ENCODE measurements around the gene SOX8.

The SOX8 gene

DNA sequence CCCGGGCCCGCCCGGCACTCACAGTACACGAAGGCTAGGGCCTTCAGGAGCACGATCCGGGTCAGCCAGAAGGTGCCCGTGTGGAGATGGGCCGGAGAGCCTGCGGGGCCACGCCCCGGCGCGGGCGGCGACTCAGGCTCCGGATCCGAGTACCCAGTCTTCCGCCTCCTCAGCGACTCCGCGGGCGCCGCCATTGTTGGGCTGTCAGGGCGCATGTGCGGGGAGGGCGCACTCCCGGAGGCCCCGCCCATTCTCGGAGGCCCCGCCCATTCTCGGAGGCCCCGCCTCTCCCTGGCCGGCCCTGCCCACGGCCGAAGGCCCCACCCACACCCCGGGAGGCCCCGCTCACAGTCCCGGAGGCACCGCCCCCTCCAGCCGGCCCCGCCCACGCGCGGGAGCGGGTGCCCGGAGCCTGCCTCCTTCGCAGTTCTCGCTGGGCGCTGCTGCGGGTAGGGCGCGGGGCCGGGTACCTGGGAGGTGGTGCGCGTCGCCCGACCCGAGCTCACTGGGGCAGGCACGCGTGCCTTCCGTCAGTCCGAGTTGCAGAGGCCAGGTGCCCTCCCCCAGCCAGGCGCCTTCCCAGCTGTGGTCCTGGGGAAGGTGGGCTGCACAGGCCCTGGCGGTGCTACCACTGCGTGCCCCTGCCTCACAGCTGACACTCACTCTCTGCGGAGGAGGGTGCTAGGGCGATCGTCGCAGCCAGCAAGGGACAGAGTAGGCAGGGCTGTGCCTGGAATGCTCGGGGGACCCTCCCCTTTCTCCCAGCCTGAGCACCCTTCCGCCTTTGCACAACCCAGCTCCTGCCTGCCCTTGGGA is 10.6 kb upstream of the SOX8 start, which contains the start of gene LMF1:
Gene LMF1 (minus strand): TSS at position 219 of the 816 bp plus-strand sequence. CDS start 4 bp downstream, at position 215.
- peak; percentile 92 for DNase-seq
- in situ Hi-C loops (cut with MboI; ENCODE audit: low pct_unique_long_range_greater_than_20kb, low sequenced_read_pairs): no loop called here

DNA sequence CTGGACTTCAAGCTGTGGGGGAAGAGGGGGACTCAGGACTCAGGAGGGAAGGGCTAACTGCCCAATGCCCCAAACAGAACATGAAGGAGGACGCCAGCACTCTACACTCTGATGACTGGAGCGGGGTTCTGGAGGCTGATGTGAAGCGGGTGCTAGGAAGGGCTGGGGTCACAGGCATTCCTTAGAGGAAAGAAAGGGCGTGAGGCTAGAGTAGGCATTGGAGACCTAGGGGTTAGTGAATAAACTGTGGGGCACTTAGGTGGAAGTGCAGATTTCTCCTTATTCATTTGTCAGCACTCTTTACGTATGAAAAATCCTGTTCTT is 10.0 kb upstream of the SOX8 start:
- DNase-seq: no peak
- in situ Hi-C loops (cut with MboI; ENCODE audit: low pct_unique_long_range_greater_than_20kb, low sequenced_read_pairs): no loop called here

DNA sequence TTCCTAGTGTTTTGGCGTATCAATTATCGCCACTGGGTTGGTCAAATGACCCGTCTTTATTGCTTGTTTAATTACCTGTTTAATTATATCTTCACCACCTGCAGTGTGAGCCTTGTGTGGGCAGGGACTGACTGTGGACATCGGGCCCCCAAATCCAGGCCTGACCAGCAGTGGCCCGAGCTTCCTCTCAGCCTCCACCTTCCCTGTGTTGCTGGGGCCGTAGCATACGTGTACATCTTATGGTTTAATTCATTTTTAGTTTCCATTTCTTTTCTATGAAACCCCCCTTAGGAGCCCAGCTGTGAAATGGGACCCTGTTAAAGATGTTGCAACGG is 9.6 kb upstream of the SOX8 start:
- no peak for DNase-seq
- in situ Hi-C loops (cut with MboI; ENCODE audit: low pct_unique_long_range_greater_than_20kb, low sequenced_read_pairs): no loop called here

DNA sequence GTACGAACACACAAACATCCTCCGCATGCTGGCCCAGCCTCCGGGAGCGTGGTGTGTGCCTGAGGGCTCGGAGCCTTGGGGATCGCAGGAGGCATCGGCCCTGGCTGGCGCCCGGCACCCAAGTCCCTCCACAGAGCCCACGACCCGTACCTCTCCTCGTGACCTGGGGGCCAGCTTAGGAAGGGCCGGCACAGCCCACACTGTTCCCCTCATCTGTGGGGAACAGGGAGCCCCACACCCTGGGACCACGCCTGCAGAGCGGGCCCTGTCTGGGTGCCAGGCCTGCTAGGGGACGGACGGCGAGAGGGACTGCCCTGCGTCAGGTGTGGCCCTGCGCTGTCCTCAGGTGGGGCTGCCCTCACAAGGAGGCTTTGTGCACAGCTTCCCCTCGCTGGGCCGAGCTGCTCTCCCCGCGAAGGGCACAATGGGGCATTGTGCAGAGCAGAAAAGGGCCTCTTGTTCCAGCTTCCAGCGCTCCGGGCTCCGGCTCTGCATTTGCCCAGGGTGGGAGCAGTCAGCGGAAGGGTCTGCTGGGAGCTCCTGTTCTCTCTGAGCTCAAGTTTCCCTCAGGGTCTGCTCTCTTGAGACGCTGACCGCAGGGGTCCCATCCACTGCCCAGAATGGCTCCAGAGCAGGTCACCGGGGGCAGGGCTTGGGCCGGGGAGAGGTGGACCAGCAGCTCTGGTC is 9.1 kb upstream of the SOX8 start:
- no peak for DNase-seq
- in situ Hi-C loops (cut with MboI; ENCODE audit: low pct_unique_long_range_greater_than_20kb, low sequenced_read_pairs): no loop called here

DNA sequence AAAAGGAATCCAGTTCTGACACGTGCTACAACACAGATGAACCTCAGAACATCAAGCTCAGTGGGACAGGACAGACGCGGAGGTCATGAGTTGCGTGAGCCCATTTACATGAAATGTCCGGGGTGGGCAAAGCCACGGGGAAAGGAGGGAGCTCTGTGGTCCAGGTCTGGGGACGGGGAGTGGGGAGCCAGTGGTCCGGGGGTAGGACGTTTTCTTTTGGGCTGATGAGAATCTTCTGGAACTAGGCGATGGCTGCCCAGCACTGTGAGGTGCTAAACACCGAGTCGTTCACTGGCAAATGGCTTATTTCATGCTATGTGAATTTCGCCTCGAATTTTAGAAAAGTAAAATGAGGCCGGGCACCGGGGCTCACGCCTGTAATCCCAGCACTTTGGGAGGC is 8.2 kb upstream of the SOX8 start:
- in situ Hi-C loops (cut with MboI; ENCODE audit: low pct_unique_long_range_greater_than_20kb, low sequenced_read_pairs): no loop called here
- DNase-seq: no peak

DNA sequence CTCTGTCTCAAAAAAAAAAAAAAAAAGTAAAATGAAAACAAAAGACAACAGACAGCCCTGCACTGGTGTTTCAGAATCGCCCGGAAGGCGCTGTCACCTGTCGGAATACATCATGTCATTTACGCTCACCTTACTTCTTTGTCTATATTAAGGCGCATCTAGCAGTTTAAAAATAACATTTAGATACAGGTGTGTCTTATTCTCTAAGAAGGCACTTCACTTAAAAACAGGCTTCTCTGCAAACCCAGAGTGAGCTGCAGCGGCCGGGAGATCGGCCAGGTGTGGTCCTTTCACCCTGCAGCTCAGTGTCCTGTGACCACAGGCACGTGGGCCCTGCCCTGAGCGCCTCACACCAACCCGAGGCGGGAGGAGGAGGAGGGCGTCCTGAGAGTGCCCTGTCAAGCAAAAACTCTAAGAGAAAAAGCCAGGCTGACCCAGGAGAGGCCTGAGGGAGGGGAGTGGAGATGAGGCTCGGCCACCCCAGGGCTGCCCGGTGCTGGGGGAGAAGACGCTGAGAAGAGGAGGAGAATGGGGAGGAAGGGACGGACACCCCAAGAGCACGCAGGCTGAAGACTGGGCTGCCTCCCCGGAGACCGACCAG is 7.5 kb upstream of the SOX8 start:
- DNase-seq: no peak
- in situ Hi-C loops (cut with MboI; ENCODE audit: low pct_unique_long_range_greater_than_20kb, low sequenced_read_pairs): no loop called here

DNA sequence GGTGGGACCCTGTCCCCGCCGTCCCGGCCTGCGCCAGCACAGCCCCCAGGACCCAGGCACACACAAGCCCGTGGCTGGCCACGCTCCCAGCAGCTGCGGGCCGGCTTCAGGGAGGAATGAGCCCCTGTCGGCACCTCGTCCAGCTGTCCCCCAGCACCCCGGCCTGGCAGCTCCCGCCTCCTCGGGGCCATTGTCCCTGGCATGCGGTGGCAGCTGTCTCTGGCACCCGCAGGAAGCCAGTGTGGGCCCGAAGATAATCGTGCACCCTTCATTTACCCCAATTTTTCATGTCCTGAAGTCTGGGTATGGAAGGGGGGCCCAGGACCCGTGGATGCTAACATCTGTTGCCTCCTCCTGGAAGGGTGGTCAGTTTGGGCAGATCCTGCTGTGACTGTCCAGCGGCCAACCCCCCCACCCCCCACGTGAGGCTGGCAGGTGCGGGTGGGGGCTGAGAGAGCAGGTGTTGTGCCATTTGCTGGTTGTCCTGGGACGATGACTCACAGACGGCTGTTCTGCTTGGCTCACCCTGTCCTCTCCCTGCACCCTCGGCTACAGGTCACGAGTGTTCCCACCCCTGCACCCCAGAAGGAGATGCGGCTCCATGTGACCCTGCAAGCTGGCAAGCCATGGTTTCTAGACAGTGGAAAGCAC is 6.8 kb upstream of the SOX8 start:
- in situ Hi-C loops (cut with MboI; ENCODE audit: low pct_unique_long_range_greater_than_20kb, low sequenced_read_pairs): no loop called here
- no peak for DNase-seq

DNA sequence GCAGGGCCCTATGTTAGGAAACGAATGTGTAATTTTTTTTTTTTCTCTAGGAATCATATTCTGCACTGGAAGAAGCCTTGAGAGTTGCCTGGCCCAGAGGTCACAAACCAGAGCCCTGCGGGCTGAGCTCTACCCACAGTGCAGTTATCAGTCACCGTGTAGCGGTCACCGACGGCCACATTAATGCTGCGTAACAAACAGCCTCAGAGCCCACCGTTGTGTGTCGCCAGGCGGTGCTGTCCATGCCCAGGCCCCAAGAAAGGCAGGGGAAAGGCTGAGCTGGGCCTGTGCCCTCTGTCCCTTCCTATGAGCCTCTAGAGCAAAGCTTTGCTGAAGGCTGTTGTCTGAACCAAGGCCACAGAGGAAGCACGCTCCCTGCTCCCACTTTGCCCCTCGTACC is 6.3 kb upstream of the SOX8 start:
- in situ Hi-C loops (cut with MboI; ENCODE audit: low pct_unique_long_range_greater_than_20kb, low sequenced_read_pairs): no loop called here

DNA sequence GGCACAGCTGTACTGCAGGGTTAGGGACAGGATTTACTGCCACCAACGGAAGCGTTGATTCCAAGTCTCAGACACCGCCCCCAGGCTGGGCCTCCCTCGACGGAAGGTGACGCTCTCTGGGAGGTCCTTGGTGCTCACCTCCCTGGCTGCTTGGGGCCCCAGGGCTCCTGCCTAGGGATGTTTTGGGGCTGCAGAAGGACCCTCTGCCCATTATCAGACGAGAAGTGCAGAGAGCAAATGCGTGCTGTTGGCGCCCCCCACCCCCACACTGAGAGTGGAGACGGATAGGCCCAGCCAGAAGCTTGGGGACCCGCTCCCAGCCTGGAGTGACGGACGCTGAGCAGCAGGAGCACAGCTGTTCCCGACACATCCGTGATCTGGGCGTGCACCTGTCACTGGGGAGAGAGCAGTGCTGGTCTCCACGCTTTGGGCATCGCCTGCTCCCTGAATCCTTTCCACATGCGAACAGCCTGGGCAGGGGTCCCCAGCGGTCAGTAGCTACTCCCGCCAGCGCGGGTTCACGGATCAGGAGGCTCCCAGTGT is 5.1 kb upstream of the SOX8 start:
- no peak for DNase-seq
- in situ Hi-C loops (cut with MboI; ENCODE audit: low pct_unique_long_range_greater_than_20kb, low sequenced_read_pairs): no loop called here

More for the DNA sequence above, 6.3 kb upstream of the SOX8 start:
- no peak for DNase-seq

DNA sequence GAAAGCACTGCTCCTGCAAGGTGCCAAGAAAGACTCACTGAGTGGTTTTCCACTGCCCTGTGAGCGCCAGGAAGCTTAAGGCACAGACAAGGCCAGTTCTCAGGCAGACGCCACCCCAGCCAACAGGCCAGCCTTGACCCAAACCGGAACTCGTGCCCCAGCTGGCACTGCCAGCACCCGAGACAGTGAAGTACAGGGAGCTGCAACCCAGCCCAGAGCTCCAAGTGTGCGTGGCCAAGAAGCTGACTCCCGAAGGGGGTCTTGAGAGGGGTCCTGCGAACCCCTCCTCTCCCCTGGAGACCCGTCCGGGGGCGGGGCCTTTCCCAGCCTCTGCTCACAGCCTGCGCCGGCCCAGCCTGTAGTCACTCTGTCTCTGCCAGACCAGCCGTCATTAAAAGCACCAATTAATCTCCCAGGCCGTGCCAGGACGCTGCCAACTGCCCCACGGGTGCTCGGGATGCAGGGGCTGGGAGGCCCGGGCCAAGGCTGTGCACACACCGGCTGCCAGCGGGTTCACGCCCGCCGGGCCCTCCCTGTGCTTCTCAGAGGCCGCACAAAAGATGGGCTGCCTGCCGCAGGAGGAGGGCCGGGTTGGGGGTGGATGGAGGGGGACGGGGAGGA is 4.4 kb upstream of the SOX8 start:
- in situ Hi-C loops (cut with MboI; ENCODE audit: low pct_unique_long_range_greater_than_20kb, low sequenced_read_pairs): no loop called here
- no peak for DNase-seq

DNA sequence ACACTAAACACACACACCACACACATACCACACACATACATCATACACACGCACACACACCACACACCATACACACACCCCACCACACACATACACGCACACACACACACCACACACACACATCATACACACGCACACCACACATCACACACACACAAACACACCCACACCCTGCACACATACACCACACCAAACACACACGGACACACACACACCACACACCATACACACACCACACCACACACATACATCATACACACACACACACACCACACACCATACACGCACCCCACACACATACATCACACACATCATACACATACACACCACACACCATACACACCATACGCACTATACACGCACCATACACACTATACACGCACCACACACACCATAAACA is 3.7 kb upstream of the SOX8 start:
- in situ Hi-C loops (cut with MboI; ENCODE audit: low pct_unique_long_range_greater_than_20kb, low sequenced_read_pairs): no loop called here
- no peak for DNase-seq

DNA sequence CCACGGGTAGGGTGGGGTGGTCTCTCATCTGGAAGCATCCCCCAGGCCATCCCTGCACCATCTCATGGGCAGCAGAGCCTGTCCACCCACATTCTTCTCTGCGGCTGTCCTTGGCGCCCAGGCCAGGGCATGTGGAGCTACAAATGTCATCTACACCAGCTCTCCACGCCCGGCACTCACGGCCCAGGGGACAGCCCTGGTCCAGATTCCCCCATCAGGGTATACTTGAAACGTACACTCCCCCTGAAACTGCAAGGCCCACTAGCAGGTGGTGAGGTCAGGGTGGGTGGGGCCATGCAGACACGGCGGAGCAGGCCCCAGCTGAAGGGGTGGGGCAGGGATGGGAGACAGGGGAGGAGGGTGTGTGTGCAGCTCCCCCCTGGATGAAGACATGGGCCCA is 3.2 kb upstream of the SOX8 start:
- in situ Hi-C loops (cut with MboI; ENCODE audit: low pct_unique_long_range_greater_than_20kb, low sequenced_read_pairs): no loop called here
- DNase-seq: no peak

DNA sequence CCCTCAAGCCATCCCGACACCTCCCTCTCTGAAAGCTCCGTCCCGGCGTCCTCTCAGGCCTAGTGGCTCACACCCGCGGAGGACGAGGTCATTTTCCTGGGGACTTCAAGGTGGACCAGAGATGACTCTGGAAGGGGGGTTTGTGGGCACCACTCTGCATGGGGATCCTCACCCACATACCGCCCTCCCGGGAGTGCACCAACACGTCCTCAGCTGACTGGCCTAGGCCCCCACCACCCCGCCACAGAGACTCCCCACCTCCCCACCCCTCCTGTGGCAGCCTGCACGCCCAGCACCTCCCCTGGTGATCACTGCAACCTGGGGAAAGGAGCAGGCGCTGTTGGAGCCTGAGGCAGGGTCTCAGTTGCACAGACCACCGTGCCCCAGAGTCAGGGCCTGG is 2.4 kb upstream of the SOX8 start:
- in situ Hi-C loops (cut with MboI; ENCODE audit: low pct_unique_long_range_greater_than_20kb, low sequenced_read_pairs): no loop called here
- no peak for DNase-seq

DNA sequence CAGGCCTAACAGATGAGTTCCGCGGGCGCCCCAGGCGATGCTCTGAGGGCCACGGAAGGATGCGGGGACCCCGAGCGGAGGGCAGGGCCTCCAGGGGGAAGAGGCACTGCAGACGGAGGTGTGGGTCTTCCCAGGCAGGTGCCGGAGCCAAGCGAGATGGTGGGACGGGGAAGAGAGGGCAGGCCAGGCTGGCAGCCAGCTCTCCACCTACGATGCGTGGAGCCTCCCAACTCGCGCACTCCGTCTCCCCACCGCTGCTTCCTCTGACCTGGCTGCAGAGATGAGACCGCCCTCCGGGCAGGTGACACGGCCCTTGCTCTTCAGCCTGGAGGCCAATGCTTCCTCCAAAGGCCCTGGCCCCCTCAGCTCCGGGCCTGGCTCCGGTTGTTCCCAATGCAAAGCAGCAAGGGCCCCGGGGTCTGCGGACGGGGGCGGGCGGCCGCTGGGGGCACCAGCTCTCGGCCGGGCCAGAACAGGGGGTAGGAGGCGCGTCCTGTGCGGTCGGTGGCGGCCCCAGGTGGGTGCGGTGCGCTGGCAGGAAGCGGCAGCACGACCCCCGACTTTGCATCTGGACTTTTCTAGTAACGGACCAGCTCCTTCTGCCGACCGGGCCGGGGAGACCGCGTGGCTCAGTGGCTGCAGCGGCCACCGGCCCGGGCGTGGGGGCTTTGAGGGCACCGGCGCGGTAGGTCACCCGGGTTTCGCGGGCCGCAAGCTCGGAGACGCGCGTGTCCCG is 1.5 kb upstream of the SOX8 start:
- in situ Hi-C loops (cut with MboI; ENCODE audit: low pct_unique_long_range_greater_than_20kb, low sequenced_read_pairs): no loop called here
- no peak for DNase-seq

DNA sequence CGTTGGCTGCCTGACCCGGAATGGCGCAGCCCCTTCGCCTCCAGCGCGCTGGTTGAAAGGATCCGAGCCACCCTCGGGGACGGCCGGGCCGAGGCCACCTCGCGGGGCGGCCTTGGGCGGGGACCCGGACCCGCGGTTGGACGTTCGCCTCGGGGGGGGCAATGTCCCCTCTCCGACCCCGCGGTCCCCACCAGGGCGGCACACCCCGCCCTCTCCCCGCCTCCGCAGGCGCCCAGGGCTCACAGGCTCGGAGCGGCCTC is 1.0 kb upstream of the SOX8 start:
- in situ Hi-C loops (cut with MboI; ENCODE audit: low pct_unique_long_range_greater_than_20kb, low sequenced_read_pairs): no loop called here
- DNase-seq: no peak

DNA sequence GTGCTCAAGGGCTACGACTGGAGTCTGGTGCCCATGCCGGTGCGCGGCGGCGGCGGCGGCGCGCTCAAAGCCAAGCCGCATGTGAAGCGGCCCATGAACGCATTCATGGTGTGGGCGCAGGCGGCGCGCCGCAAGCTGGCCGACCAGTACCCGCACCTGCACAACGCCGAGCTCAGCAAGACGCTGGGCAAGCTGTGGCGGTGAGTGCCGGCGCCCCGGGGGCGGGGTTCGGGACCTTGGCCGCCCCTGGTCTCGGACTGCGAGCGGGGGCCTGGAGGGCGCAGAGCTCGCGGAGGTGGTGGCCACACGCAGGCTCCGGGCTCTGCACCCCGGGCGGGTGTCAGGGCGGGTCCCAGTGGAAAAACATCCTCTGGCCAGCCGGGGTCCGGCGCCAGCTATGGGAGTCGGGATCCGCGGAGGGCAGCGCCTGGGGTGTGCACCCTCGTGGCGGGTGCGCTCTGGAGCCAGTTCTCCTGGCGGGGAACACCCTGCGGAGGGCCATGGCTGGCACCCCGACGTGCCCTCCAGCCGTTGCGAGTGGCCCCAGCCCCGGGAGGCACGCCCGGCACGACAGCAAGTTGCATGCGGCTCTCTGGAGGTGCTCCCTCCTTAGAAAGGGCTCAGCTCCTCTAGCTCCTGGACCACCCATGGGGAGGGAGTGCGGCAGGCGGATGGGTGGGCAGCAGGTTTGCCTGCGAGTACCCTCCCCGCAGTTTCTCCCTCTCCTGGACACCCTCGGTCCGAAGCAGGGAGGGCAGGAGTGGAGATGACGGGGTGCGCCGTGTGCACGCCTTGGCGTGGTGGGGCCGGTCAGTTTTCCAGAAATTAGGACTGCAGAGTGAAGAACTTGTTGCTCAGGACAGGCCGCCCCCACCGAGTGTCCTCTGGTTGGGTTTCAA is 824 bp downstream of the SOX8 start:
- no peak for DNase-seq
- in situ Hi-C loops (cut with MboI; ENCODE audit: low pct_unique_long_range_greater_than_20kb, low sequenced_read_pairs): no loop called here

DNA sequence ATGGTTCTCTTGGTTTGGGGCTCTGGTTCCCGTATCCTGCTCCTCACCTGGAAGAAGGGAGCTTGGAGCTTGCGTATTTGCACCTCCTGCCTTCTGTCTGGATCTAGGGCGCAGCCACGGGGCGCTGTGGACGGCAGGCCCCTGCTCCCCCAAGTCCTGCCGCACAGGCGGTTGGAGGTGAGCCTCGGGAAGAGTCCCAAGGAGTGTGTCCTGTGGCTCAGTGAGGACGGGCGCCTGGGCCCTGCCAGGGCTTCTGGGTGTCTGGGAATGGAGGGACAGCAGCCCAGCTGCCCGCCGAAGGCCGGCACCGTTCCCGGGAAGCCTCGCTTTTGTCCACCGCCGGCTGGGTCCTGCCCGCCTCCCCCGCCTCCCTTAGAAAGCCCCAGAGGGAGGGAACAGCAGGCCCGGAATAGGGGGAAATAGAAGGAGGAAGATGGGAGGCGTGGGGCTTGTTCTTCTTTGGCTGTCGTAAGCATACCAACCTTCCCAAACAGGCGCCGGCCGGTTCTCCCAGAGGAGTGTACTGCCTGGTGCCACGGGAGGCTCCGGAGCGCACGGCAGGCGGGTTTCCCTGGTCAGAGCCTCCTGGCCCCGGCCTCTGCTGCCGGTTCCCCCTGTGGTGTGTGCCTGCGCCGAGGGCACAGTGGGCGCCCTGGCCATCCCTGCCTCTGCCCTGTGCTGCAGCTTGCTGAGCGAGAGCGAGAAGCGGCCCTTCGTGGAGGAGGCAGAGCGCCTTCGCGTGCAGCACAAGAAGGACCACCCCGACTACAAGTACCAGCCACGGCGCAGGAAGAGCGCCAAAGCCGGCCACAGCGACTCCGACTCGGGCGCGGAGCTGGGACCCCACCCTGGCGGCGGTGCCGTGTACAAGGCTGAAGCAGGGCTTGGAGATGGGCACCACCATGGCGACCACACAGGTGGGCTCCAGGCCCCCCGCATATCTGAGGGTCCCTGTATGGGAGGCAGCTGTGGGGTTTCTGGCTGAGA is 1.8 kb downstream of the SOX8 start:
- no peak for DNase-seq
- in situ Hi-C loops (cut with MboI; ENCODE audit: low pct_unique_long_range_greater_than_20kb, low sequenced_read_pairs): no loop called here

All from KBM-7 (cell line).